GM12878 (cell line): ENCODE measurements around the gene TBX4. TPM values are rescaled to one million over a fixed set of nuclear protein-coding genes. Genes with fewer than 3 reads are reported as not detected.
A peak's percentile ranks its signal among the peaks of the same experiment; 100 is the strongest.

Source experiments
- ATF2 ChIP-seq: IDR thresholded peaks from 2 replicates; pipeline ENCODE4 v1.6.1; 2012; ENCODE audit warnings: low read length, inconsistent platforms
- CBFB ChIP-seq: IDR thresholded peaks from 2 replicates; pipeline ENCODE4 v1.6.1; 2016; ENCODE audit warnings: antibody characterized with exemption, low read depth
- CHD2 ChIP-seq: IDR thresholded peaks from 2 replicates; pipeline ENCODE4 v1.6.1; 2011; ENCODE audit warnings: low read depth, low read length, improper control_type of control experiment, borderline replicate concordance
- CUX1 ChIP-seq: IDR thresholded peaks from 2 replicates; pipeline ENCODE4 v1.6.1; 2012; ENCODE audit warnings: improper control_type of control experiment, low read depth, low read length; ENCODE audit not compliant: insufficient replicate concordance
- IRF5 ChIP-seq: fragments of 450-650 bp; IDR thresholded peaks from 2 replicates; pipeline ENCODE4 v1.6.1; 2017; ENCODE audit warnings: borderline replicate concordance
- NBN ChIP-seq: fragments of 450-650 bp; IDR thresholded peaks from 2 replicates; pipeline ENCODE4 v1.6.1; 2016
- NR2C2 ChIP-seq: IDR thresholded peaks from 2 replicates; pipeline ENCODE4 v1.6.1; 2011; ENCODE audit warnings: borderline replicate concordance, low read depth; ENCODE audit not compliant: control insufficient read depth, insufficient read length
- PAX5 ChIP-seq: IDR thresholded peaks from 2 replicates; pipeline ENCODE4 v1.6.1; 2011; ENCODE audit warnings: low read depth, low read length, borderline replicate concordance
- RB1 ChIP-seq: fragments of 450-650 bp; formaldehyde crosslinking; IDR thresholded peaks from 2 replicates; pipeline ENCODE4 v1.6.1; 2017; ENCODE audit warnings: mild to moderate bottlenecking, borderline replicate concordance
- RUNX3 ChIP-seq: IDR thresholded peaks from 2 replicates; pipeline ENCODE4 v1.6.1; 2012; ENCODE audit warnings: low read length, inconsistent platforms
- SMAD1 ChIP-seq: fragments of 450-650 bp; IDR thresholded peaks from 2 replicates; pipeline ENCODE4 v1.6.1; 2018; ENCODE audit warnings: mild to moderate bottlenecking, low read depth; ENCODE audit not compliant: partially characterized antibody
- USF2 ChIP-seq: IDR thresholded peaks from 2 replicates; pipeline ENCODE4 v1.6.1; 2011; ENCODE audit warnings: low read depth, low read length, improper control_type of control experiment, borderline replicate concordance
- ZBED1 ChIP-seq: IDR thresholded peaks from 2 replicates; pipeline ENCODE4 v1.6.1; 2016; ENCODE audit warnings: borderline replicate concordance
- ZNF592 ChIP-seq: fragments of 450-650 bp; IDR thresholded peaks from 2 replicates; pipeline ENCODE4 v1.6.1; 2017; ENCODE audit warnings: mild to moderate bottlenecking, moderate library complexity
- polyA plus RNA-seq, 11 experiments: library from polyadenylated mRNA; depleted of rRNA in 4 of 11; unstranded in 6 of 11; stranded (reverse) in 5 of 11; fragments of >200 nt; fragmentation: Nextera tagmentation in 4 of 11; fragmentation: Illumina TruSeq in 1 of 11; extraction: Ambion mirVana in 4 of 11; extraction: Trizol in 1 of 11; gene quantifications; 1 replicate in 1 of 11; 2 replicates in 10 of 11; pipeline versions ENCODE4 v1.2.1 to v1.2.3, GENCODE V29; 2011 to 2016; ENCODE audit warnings: inconsistent platforms in 2 of 11, missing spikeins in 2 of 11, low read depth in 1 of 11
- total RNA-seq, 4 experiments: library from RNA; depleted of rRNA in 3 of 4; stranded (reverse); fragments of >200 nt in 3 of 4; fragmentation: Illumina TruSeq in 1 of 4; extraction: Trizol in 1 of 4; gene quantifications; 2 replicates each; pipeline versions ENCODE4 v1.2.1 to v1.2.3, GENCODE V29; 2013 to 2021

TBX4 gene
- total and polyA plus RNA-seq, 10 of the 15 experiments (the other 5 are each of a cell fraction or from before 2014, with no cell fraction given) = 0.01 TPM; not detected in 9

GRCh38 chr17:61440697-61441096 lies 11.5 kb upstream of the TBX4 start (continued):
- TF ChIP-seq CUX1 (no peak), PAX5 (no peak), ZNF592 (no peak), RUNX3 (peak; percentile 82), NR2C2 (no peak), ATF2 (no peak), CBFB (no peak), NBN (no peak), SMAD1 (no peak), ZBED1 (no peak), IRF5 (no peak), USF2 (no peak), RB1 (no peak), CHD2 (no peak)
